T-helper 1 cell treated with Interleukin-12 subunit alpha and Interleukin-12 subunit beta and Interleukin-4 antibody, amounts not matched to agents 30 ng/mL and 1 ng/mL, for 36 hours (primary cell): ENCODE measurements around the gene NRG3. TPM values are rescaled to one million over a fixed set of nuclear protein-coding genes. Genes with fewer than 3 reads are reported as not detected.

Source experiments
- intact Hi-C: fragments of 100-400 bp; cut with micrococcal nuclease; formaldehyde crosslinking; loops from one replicate; pipeline ENCODE4 v1.15.1; 2024
- total RNA-seq: library from RNA; stranded (reverse); gene quantifications from 2 replicates; pipeline ENCODE4 v1.2.3, GENCODE V29; 2022

The NRG3 gene
- total RNA-seq, 1 donor from 2014 or later, result not detected

- intact Hi-C loops, result no loop called here
Observed at GRCh38 chr10:82084904-82085303, 209.9 kb downstream of the NRG3 start.

- intact Hi-C loops, result no loop called here
Observed at GRCh38 chr10:82089327-82089726, 214.3 kb downstream of the NRG3 start.

- intact Hi-C loops, result no loop called here
Observed at GRCh38 chr10:82091413-82091812, 216.4 kb downstream of the NRG3 start.

GRCh38 chr10:82092111-82092510 is 217.1 kb downstream of the NRG3 start:
- intact Hi-C loops, result no loop called here

DNA sequence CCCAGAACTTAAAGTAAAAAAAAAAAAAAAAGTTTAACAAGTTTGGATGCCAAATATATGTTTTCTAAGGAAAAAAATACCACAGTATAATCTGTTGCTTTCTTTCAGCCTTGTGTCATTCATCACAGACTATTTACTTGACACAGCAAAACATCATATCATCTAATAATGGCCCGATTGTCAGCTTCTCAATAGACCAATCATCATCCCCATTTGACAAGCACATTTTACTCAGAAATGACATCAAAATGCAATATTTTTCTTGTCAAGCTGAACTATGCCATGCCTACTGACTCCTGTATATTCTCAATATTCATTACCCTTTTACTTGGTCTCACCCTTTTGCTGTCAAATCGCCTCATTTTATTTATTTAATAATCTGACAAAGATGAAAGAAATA is 249.7 kb downstream of the NRG3 start:
- intact Hi-C loops, result no loop called here

- intact Hi-C loops, result no loop called here
Observed at GRCh38 chr10:82128527-82128926, 253.5 kb downstream of the NRG3 start.

- intact Hi-C loops, result no loop called here
Observed at GRCh38 chr10:82136103-82136502, 261.1 kb downstream of the NRG3 start.

DNA sequence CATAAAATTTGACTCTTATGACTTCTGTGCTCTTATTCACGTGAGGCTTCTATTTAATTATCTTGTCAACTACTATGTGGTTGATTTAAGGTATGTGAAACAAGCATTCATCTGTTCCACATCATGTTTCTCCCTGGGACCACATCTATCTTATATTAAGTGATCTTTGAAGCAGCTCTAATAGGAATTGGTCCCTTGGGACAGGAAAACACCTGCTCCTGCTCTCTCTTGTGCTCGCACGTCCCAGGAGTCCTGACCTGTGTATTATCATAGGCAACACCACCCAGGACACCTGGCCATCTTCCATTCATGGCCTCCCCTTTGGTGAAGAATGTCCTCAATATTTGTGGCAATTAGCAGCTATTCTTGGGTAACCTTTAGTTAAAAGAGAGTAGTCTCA is 269.2 kb downstream of the NRG3 start:
- intact Hi-C loops, result no loop called here

- intact Hi-C loops, result no loop called here
Observed at GRCh38 chr10:82148764-82149163, 273.8 kb downstream of the NRG3 start.

GRCh38 chr10:82149674-82150073 is 274.7 kb downstream of the NRG3 start:
- intact Hi-C loops, result no loop called here

GRCh38 chr10:82150123-82150900 is 275.3 kb downstream of the NRG3 start:
- intact Hi-C loops, result no loop called here

- intact Hi-C loops, result no loop called here
Observed at GRCh38 chr10:82160307-82160706, 285.3 kb downstream of the NRG3 start.

DNA sequence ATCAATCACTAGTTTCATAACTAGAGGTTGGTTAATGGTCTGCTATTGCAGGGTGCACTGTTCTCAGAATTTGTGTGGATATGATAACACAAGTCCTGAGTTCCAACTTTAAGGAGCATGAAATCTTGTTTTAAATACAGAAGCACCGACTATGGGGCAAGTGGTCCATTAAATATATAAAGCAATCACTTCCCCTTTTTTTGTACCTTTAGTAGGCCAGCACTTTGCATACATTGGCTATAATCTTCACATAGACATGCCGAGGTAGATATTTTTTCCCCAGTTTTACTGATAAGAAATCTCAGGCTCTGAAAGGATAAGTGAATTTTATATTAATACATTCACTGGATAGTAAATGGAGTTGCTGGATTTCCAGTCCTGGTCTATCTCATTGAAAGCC is 286.3 kb downstream of the NRG3 start:
- intact Hi-C loops, result no loop called here

GRCh38 chr10:82162549-82163195 is 287.7 kb downstream of the NRG3 start:
- intact Hi-C loops, result no loop called here

DNA sequence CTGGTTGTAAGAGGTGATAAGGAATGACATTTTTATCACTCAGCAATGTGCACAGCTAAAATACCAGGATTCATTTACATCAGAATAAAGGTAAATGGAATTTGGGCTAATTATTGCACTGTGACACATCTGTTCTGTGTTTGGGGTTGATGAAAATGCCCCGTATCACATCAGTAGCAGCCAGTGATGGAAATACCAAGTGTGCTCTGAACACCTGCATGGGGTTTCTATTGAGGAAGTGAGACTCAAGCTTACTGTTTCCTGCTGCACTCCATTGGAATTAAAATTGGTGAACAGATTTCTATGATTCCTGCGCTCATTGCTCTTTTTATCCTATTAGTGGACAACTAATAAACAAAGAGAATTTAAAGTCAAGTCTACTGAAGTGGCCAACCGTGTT is 296.9 kb downstream of the NRG3 start:
- intact Hi-C loops, result no loop called here

DNA sequence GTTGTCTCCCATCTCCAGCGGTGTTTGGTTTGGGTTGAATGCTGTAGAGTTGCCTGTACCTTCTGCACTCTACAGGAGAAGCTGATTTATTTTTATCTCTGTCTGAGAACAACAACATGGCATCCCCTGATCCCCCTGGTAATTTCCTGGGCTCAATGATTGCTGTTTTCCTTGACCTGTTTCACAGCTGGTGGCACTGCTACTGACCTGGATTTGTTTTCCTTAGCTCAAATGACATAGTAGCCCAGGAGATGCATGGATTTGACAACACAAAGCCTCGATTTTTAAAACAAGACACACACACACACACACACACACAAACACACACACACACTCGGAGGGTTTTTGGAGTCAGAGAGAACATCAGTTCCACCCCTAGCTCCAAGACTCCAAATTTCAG is 301.6 kb downstream of the NRG3 start:
- intact Hi-C loops, result no loop called here

DNA sequence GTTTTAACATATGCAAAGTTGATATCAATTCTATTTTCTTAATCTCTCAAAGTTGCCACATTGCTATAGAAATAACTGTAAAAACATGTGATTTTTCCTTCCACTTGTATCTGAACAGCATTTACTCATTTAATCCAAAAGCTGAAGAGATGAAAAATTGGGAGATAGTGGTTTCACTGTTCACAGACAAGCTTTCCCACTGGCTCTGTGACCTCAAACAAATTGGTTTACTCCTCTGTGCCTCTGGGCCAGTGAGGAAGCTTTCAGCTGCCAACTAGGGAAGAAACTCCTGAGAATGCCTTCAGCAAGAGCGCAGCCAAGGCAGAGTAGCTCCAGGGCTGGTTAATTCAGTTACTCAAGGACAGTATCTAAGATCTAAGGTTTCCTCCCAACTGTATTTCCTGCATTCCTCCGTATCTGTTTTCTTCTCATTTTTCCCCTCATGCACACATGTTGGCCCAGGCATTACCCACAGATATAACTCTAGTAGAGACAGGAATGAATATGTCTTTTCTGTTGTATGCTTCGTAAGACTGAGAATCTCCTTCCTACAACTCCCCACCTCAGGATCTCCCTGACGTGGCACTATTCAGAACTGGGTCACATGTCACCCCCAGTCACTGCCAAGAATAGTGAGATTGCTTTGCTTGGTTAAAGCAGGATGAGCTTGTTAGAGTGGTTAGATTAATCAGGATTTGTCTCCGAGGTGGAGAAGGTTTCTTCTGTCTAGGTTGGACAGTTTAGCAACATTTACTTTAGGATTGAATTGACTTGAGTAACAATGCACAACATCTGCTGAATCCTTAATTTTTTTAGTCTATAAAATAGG is 315.7 kb downstream of the NRG3 start:
- intact Hi-C loops, result no loop called here

DNA sequence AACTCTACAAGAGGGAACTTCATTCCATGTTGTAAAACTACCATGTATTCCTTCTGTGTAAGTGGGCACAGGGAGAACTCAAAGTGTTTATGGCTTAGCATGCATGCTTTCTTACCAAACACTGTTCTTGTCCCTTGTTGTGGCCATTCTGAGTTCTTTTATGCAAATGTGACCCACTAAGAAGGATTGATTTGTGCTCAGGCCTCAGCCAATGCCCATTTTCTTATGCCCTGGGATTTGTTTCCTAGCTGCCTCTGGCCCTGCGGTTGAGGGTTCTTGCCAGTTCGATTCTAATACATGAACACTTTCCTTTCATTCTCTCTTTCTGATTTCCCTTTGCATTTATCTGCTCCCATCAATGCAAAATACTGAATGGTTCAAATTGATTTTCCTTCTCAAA is 316.7 kb downstream of the NRG3 start:
- intact Hi-C loops, result no loop called here

GRCh38 chr10:82192665-82193064 is 317.7 kb downstream of the NRG3 start:
- intact Hi-C loops, result no loop called here

- intact Hi-C loops, result no loop called here
Observed at GRCh38 chr10:82194419-82194818, 319.4 kb downstream of the NRG3 start.

DNA sequence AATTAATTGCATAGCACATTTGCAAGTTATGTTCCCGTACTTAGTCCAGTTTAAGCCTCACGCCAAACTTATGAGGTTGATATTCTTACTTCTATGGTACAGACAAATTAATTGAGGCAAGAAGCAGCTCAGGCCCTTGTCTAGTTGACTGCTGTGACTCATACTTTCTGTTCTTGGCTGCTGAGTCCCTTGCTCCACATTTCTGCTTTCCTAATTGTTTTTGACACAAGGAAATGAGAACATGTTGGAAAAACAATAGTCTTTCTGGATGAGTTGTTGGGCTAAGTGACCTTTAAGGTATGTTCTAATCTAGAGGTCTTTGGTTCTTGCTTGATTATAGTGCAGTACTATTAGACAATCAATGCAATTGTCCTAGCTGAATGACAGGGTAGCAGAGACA is 331.8 kb downstream of the NRG3 start:
- intact Hi-C loops, result no loop called here

GRCh38 chr10:82208726-82209125 is 333.7 kb downstream of the NRG3 start:
- intact Hi-C loops, result no loop called here
